Measurements from ENCODE around the gene BTBD2.

BTBD2 gene

GRCh38 chr19:2043961-2044708 lies 28.6 kb upstream of the BTBD2 start:
- H3K27ac ChIP-seq, result peak overlapping the region; percentile 100
- no peak for TF ChIP-seq CTCF (conservative IDR thresholded peaks at IDR 0.05; ENCODE audit: low read depth)
- ChIA-PET CTCF (interaction anchor here (0.6 to 1.2 kb wide), 4 partner anchors 9 to 33 kb away, joined by 3 to 10 read pairs (median 4); no protein-coding TSS in a partner anchor), POLR2A (ENCODE audit: low non-redundant PET) (no interaction called here)
- DNase-seq (ENCODE audit: low spot score), result no peak

- no peak for DNase-seq (ENCODE audit: low spot score)
- TF ChIP-seq CTCF (conservative IDR thresholded peaks at IDR 0.05; ENCODE audit: low read depth), result no peak
- ChIA-PET POLR2A (ENCODE audit: low non-redundant PET) (no interaction called here), CTCF (interaction anchor here (0.6 to 1.4 kb wide), 4 partner anchors 23 to 32 kb away, joined by 3 to 6 read pairs (median 4); no protein-coding TSS in a partner anchor)
- H3K27ac ChIP-seq, result peak overlapping the region; percentile 100
Measured at GRCh38 chr19:2043251-2043641, 27.7 kb upstream of the BTBD2 start.

- no peak for TF ChIP-seq CTCF (conservative IDR thresholded peaks at IDR 0.05; ENCODE audit: low read depth)
- DNase-seq (ENCODE audit: low spot score), result no peak
- CTCF ChIA-PET, result interaction anchor here (0.7 to 1.4 kb wide), 3 partner anchors 23 to 27 kb away, joined by 4 to 6 read pairs (median 5); no protein-coding TSS in a partner anchor
- POLR2A ChIA-PET (ENCODE audit: low non-redundant PET), result no interaction called here
- peak overlapping the region; percentile 100 for H3K27ac ChIP-seq
Measured at GRCh38 chr19:2042485-2043250, 27.2 kb upstream of the BTBD2 start.

GRCh38 chr19:2041683-2042484 lies 26.4 kb upstream of the BTBD2 start:
- peak overlapping the region; percentile 100 for H3K27ac ChIP-seq
- TF ChIP-seq CTCF (conservative IDR thresholded peaks at IDR 0.05; ENCODE audit: low read depth), result no peak
- ChIA-PET POLR2A (ENCODE audit: low non-redundant PET) (interaction anchor here (0.6 kb wide), 1 partner anchor 10 kb away, joined by 4 read pairs; no protein-coding TSS in a partner anchor), CTCF (interaction anchor here (0.6 to 1.4 kb wide), 2 partner anchors 28 to 178 kb away, joined by 3 to 4 read pairs; no protein-coding TSS in a partner anchor)
- DNase-seq (ENCODE audit: low spot score), result peak; percentile 99

- ChIA-PET CTCF (no interaction called here), POLR2A (ENCODE audit: low non-redundant PET) (no interaction called here)
- TF ChIP-seq CTCF (conservative IDR thresholded peaks at IDR 0.05; ENCODE audit: low read depth), result no peak
- H3K27ac ChIP-seq, result peak overlapping the region; percentile 100
- no peak for DNase-seq (ENCODE audit: low spot score)
Measured at GRCh38 chr19:2041433-2041682, 25.8 kb upstream of the BTBD2 start.

Measured in RWPE1 (cell line).